BLaER1 (cell line): ENCODE results near the gene NHLRC4.

Experiments used
- H3K27ac ChIP-seq: shearing (Covaris generic); formaldehyde crosslinking; 2 replicates; pipeline ENCODE4 v1.8.1; 2022
- H3K27me3 ChIP-seq: shearing (Covaris generic); formaldehyde crosslinking; 2 replicates; pipeline ENCODE4 v1.8.1; 2022
- H3K36me3 ChIP-seq: shearing (Covaris generic); formaldehyde crosslinking; 2 replicates; pipeline ENCODE4 v1.8.1; 2022
- H3K4me1 ChIP-seq: shearing (Covaris generic); formaldehyde crosslinking; 2 replicates; pipeline ENCODE4 v1.8.1; 2022
- H3K4me2 ChIP-seq: shearing (Covaris generic); formaldehyde crosslinking; 2 replicates; pipeline ENCODE4 v1.8.1; 2022
- H3K4me3 ChIP-seq: shearing (Covaris generic); formaldehyde crosslinking; 2 replicates; pipeline ENCODE4 v1.8.1; 2022
- H3K9ac ChIP-seq: shearing (Covaris generic); formaldehyde crosslinking; 2 replicates; pipeline ENCODE4 v1.8.1; 2022
- H3K9me3 ChIP-seq: shearing (Covaris generic); formaldehyde crosslinking; 2 replicates; pipeline ENCODE4 v1.8.1; 2022
- H4K20me1 ChIP-seq: shearing (Covaris generic); formaldehyde crosslinking; 2 replicates; pipeline ENCODE4 v1.8.1; 2022
- Cebpa-rat ChIP-seq: shearing (Covaris generic); IDR thresholded peaks from 2 replicates; pipeline ENCODE4 v1.8.1; 2022

Gene NHLRC4

DNA sequence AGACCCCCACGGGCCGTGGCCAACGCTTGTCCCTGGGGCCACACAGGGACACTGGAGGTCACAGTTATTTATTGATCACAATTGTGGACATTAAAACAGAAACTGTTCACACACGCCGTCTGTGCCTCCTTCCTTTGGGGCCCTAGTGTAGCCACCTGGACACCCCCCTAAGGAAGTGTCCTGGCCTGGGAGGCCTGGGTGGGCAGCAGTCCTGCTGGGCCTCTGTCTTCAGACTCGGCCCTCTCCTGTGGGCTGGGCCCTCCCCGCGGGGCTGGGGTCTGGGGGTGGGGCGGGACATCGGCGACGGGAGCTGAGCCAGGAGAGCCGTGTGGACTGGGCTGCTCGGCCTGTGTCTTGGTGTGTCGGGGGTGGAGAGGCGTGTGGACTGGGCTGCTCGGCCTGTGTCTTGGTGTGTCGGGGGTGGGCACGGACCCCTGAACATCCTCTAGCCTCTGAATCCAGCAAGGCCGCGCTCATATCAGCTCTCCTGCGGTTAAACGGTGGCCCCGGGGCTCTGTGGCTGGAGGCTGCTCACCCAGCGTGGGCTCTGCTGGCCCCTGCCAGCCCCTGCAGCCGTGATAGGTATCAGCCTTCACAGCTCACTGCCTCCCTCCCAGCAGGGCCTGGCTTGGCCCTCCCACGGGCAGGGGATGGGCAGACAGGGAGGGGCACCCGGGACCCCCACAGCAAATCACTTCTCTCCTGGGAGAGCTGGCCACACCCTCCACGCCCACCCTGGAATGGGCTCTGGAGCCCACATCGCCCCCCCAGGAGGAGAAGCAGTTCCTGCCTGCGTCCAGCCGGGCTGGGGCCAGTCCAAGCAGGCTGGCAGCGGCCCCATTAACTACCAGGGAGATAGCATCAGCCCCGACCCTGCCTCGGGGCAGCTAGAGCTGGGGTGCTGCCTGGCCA lies 1.1 kb upstream of the NHLRC4 start:
- Histone ChIP-seq H4K20me1 (peaks cover 13% of the 10 kb centered on the region), H3K27ac (peak overlapping the region; percentile 91), H3K4me1 (peaks cover 72% of the 10 kb centered on the region), H3K36me3 (no peaks in the 10 kb centered on the region), H3K4me3 (peak overlapping the region; percentile 64), H3K27me3 (peaks cover 29% of the 10 kb centered on the region), H3K9ac (peak overlapping the region; percentile 87), H3K4me2 (peak overlapping the region; percentile 99), H3K9me3 (no peaks in the 10 kb centered on the region)
- TF ChIP-seq Cebpa-rat, result no peak

DNA sequence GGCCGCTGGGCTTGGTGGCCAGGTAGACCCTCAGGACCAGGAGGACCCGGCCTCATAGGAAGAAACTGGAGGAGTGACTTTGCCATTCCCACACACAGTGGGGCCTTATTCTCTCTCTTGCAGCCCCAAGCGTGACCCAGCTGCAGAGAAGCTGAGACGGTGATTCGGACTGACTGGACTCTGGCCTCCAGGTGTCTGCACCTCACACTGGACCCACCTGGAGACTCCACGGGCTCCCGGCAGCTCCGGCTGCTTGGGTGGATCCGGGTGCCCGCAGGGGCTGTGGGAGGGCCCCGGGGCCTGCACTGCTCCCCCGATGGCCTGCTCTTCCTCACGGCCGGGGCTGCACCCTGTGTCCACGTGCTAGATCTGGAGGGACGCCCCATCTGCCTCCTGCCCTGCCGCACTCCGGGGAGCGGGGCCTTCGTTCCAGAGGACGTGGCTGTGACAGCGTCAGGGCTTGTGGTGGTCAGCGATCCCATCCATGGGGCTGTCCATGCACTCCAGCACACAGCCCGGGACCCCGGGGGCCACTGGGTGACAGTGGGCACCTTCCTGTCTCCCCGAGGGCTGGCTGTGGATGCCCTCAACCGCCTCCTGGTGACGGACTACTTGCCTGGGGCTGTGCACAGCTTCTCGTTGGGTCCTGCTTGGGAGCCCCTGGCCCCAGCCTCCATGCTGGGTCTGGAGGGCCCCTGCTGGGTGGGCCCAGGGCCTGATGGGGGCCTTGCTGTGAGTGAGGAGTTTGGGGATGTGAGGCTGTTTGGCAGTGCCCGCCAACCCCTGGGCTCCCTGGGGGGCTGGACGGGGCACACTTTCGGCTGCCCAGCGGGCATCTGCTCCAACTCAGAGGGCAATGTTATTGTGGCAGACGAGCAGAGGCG lies 810 bp downstream of the NHLRC4 start:
- peaks cover 10% of the 10 kb centered on the region; the same call in 1 of the 2 replicates for H3K36me3 ChIP-seq
- H3K4me2 ChIP-seq, result peak overlapping the region; percentile 99
- H4K20me1 ChIP-seq, result peaks cover 22% of the 10 kb centered on the region
- peaks cover 9% of the 10 kb centered on the region for H3K27me3 ChIP-seq
- peak overlapping the region; percentile 91 for H3K27ac ChIP-seq
- H3K4me1 ChIP-seq, result peaks cover 81% of the 10 kb centered on the region
- H3K9ac ChIP-seq, result peak overlapping the region; percentile 87
- no peak for TF ChIP-seq Cebpa-rat
- peak overlapping the region; percentile 64 for H3K4me3 ChIP-seq
- no peaks in the 10 kb centered on the region for H3K9me3 ChIP-seq

GRCh38 chr16:568401-569258 lies 1.8 kb downstream of the NHLRC4 start:
- no peak for TF ChIP-seq Cebpa-rat
- H4K20me1 ChIP-seq, result peaks cover 29% of the 10 kb centered on the region
- H3K27ac ChIP-seq, result peak overlapping the region; percentile 91

DNA sequence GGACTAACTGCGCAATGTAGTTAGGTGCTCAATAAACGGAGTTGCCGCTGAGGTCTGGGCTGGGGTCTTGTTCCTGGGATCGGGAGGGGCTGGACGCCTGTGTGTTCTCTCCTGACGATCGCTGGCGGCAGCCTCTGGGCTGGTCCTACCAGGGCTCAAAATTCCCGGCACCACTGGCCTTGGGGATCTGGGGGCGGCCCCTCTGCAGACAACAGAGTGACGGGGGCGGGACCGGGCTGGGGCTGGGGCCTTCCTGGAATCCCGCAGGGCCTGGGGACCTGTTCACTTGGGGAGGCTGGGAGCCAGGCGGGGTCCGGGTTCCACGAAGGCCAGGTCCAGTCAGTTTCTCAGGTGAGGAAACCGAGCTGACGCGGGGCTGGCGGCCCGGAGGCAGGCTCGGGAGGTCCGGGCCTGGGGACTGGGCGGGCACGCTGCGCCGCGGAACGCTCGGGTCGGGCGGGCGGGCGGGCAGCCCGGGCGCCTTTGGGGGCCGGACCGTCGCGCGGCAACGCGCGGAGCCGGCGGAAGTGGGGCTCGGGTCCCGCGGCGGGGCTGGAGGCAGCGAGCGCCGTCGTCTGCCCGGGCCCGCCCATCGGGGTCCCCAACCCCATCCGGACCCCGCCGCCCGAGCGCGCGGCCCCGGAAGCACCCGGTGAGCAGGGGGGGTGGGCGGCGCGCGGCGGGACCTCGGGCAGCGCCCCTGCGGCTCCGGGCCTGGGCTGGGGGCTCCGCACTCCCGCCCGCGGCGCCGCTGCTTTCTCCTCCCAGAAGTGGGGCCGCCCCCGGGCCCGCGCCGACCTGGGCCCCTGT lies 2.8 kb downstream of the NHLRC4 start, which contains the start of gene PIGQ:
Gene PIGQ, plus strand, starts transcription at position 524 of the 810 bp plus-strand sequence. CDS start 4,107 bp downstream, outside the sequence.
- Histone ChIP-seq H3K9me3 (no peaks in the 10 kb centered on the region), H3K9ac (peak within 1 kb of the TSS; percentile 87), H3K27me3 (no peaks in the 10 kb centered on the region), H3K27ac (peak within 1 kb of the TSS; percentile 91), H3K4me3 (peak within 1 kb of the TSS; percentile 99), H3K36me3 (peaks cover 29% of the 10 kb centered on the region), H3K4me1 (peaks cover 77% of the 10 kb centered on the region), H3K4me2 (peak within 1 kb of the TSS; percentile 99), H4K20me1 (peaks cover 39% of the 10 kb centered on the region)
- no peak for TF ChIP-seq Cebpa-rat

More at GRCh38 chr16:568401-569258, 1.8 kb downstream of the NHLRC4 start:
- Histone ChIP-seq H3K9ac (peak overlapping the region; percentile 87), H3K4me3 (peak overlapping the region; percentile 99), H3K27me3 (peaks cover under 1% of the 10 kb centered on the region; the same call in 1 of the 2 replicates), H3K4me2 (peak overlapping the region; percentile 99), H3K4me1 (peaks cover 82% of the 10 kb centered on the region), H3K9me3 (no peaks in the 10 kb centered on the region), H3K36me3 (peaks cover 19% of the 10 kb centered on the region; the same call in 1 of the 2 replicates)

DNA sequence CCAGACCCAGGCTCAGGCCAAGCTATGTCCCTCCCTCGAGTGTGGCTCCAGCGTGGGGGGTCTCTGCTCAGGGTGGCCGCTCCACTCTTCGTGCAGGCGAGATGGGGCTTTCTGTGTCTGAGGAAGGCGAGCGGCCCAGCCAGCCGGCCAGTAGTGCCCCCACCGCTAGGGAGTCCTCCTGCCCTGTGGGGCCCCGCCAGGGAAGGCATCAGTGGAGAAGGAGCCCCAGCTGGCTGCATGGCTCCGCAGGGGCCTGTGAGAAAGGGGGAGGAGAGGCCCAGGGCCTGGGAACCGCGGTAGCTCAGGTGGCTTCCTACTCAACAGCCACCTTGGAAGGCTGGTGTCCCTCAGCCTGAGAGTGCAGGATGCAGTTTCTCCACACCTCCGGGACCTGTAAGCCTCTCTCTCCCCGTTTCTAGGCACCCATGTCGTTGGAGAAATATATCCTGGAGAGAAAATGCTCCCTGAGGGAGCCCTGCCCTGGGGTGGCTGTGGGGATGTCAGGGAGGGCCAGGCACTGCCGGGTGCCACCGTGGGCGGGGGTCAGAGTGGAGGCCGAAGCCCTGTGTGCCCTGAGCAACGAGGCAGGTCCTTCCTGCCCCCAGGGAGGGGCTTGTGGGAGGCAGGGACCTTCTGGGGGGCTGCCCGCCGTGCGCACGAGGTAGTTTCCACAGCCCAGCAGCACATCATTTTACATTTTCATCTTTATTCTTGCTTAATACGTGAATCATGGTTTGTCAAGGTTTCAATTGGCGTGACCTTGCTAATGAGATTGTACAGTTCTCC lies 6.3 kb downstream of the NHLRC4 start:
- peaks cover 61% of the 10 kb centered on the region for H4K20me1 ChIP-seq
- no peaks in the 10 kb centered on the region for H3K9me3 ChIP-seq
- no peaks in the 10 kb centered on the region for H3K27me3 ChIP-seq
- H3K27ac ChIP-seq, result peak overlapping the region; percentile 22; the same call in 1 of the 2 replicates
- H3K4me3 ChIP-seq, result no peak overlapping the region
- peaks cover 46% of the 10 kb centered on the region for H3K36me3 ChIP-seq
- H3K9ac ChIP-seq, result no peak overlapping the region
- H3K4me2 ChIP-seq, result no peak overlapping the region
- TF ChIP-seq Cebpa-rat, result no peak
- peaks cover 78% of the 10 kb centered on the region for H3K4me1 ChIP-seq

DNA sequence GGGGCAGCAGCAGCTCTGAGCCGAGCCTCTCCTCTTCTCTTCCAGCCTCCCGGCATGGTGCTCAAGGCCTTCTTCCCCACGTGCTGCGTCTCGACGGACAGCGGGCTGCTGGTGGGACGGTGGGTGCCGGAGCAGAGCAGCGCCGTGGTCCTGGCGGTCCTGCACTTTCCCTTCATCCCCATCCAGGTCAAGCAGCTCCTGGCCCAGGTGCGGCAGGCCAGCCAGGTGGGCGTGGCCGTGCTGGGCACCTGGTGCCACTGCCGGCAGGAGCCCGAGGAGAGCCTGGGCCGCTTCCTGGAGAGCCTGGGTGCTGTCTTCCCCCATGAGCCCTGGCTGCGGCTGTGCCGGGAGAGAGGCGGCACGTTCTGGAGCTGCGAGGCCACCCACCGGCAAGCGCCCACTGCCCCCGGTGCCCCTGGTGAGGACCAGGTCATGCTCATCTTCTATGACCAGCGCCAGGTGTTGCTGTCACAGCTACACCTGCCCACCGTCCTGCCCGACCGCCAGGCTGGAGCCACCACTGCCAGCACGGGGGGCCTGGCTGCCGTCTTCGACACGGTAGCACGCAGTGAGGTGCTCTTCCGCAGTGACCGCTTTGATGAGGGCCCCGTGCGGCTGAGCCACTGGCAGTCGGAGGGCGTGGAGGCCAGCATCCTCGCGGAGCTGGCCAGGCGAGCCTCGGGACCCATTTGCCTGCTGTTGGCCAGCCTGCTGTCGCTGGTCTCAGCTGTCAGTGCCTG lies 7.4 kb downstream of the NHLRC4 start:
- H4K20me1 ChIP-seq, result peaks cover 61% of the 10 kb centered on the region
- peak overlapping the region; percentile 84; the same call in 1 of the 2 replicates for H3K27ac ChIP-seq
- peak overlapping the region; percentile 76; the same call in 1 of the 2 replicates for H3K9ac ChIP-seq
- peaks cover 77% of the 10 kb centered on the region for H3K4me1 ChIP-seq
- no peaks in the 10 kb centered on the region for H3K9me3 ChIP-seq
- no peak for TF ChIP-seq Cebpa-rat
- H3K4me3 ChIP-seq, result no peak overlapping the region
- no peaks in the 10 kb centered on the region for H3K27me3 ChIP-seq
- H3K4me2 ChIP-seq, result 0 out of 2 replicates have a peak overlapping the region, but pooled peaks have one; percentile 84
- H3K36me3 ChIP-seq, result peaks cover 46% of the 10 kb centered on the region
